PC-3 (cell line): ENCODE data around the gene ZSCAN5C. TPM values are rescaled to one million over a fixed set of nuclear protein-coding genes. Genes with fewer than 3 reads are reported as not detected.
"Not testable (repeated sequence)": the region's sequence is repeated elsewhere in the genome, so short reads cannot be mapped to it uniquely, and the experiment has no call there.

Experiments used
- ATAC-seq: fragments of 200-7000 bp; cut with Tn5 transposase; 2 replicates; pipeline ENCODE4 v1.9.1; 2020; ENCODE audit warnings: mild to moderate bottlenecking, moderate library complexity
- BruUV-seq: library from RNA; stranded (reverse); fragments of 400-500 nt; replicated peaks from 2 replicates; lab custom pipeline; 2021; lab: Mats Ljungman, UMichigan
- CTCF ChIA-PET: fragments of 300-600 bp; sonication (Branson Sonifier 250); formaldehyde crosslinking; loops from one replicate; lab custom pipeline; 2022; ENCODE audit warnings: antibody characterized with exemption; lab: Charles Lee
- POLR2A ChIA-PET: fragments of 300-600 bp; sonication (Branson Sonifier 250); formaldehyde crosslinking; loops from one replicate; lab custom pipeline; 2022; ENCODE audit warnings: antibody characterized with exemption; ENCODE audit not compliant: unreplicated experiment; lab: Charles Lee
- DNase-seq: peaks from one replicate; pipeline ENCODE4 v3.0.0-alpha.2; 2015
- H2AFZ ChIP-seq: fragments of 300-600 bp; sonication (generic); 2 replicates; pipeline ENCODE4 v1.6.0; 2016; ENCODE audit warnings: antibody characterized with exemption, low read length
- H3F3A ChIP-seq: fragments of 300-600 bp; sonication (generic); one replicate; pipeline ENCODE4 v1.6.0; 2017; ENCODE audit warnings: antibody characterized with exemption, low read length, control low read depth, mild to moderate bottlenecking; ENCODE audit not compliant: unreplicated experiment
- H3K27ac ChIP-seq: fragments of 300-600 bp; sonication (generic); 2 replicates; pipeline ENCODE4 v1.5.1; 2016; ENCODE audit warnings: mild to moderate bottlenecking, low read length
- H3K27me3 ChIP-seq: fragments of 300-600 bp; sonication (generic); 2 replicates; pipeline ENCODE4 v1.6.1; 2016; ENCODE audit warnings: low read length, mixed read lengths
- H3K36me3 ChIP-seq: fragments of 300-600 bp; sonication (generic); 2 replicates; pipeline ENCODE4 v1.6.1; 2016; ENCODE audit warnings: low read depth, mixed run types, low read length, mixed read lengths
- H3K4me1 ChIP-seq: fragments of 300-600 bp; sonication (generic); 2 replicates; pipeline ENCODE4 v1.5.1; 2016; ENCODE audit warnings: low read length; ENCODE audit not compliant: insufficient read depth
- H3K4me2 ChIP-seq: fragments of 300-600 bp; sonication (generic); 2 replicates; pipeline ENCODE4 v1.6.0; 2016; ENCODE audit warnings: low read length
- H3K4me3 ChIP-seq: fragments of 300-600 bp; sonication (generic); 2 replicates; pipeline ENCODE4 v1.5.1; 2016; ENCODE audit warnings: mild to moderate bottlenecking, low read length, mixed read lengths
- H3K79me2 ChIP-seq: fragments of 300-600 bp; sonication (generic); 2 replicates; pipeline ENCODE4 v1.6.1; 2017; ENCODE audit warnings: low read length, mixed read lengths
- H3K9ac ChIP-seq: fragments of 300-600 bp; sonication (generic); 2 replicates; pipeline ENCODE4 v1.6.0; 2016; ENCODE audit warnings: mild to moderate bottlenecking, low read length
- H3K9me2 ChIP-seq: fragments of 300-600 bp; sonication (generic); replicated peaks from 2 replicates; pipeline ENCODE4 v1.6.1; 2016; ENCODE audit warnings: mixed run types, low read length, mixed read lengths
- H3K9me3 ChIP-seq: fragments of 300-600 bp; sonication (generic); 2 replicates; pipeline ENCODE4 v1.6.1; 2016; ENCODE audit warnings: low read length, mixed read lengths
- H4K20me1 ChIP-seq: fragments of 300-600 bp; sonication (generic); 2 replicates; pipeline ENCODE4 v1.6.1; 2016; ENCODE audit warnings: low read length, mixed read lengths
- EZH2 ChIP-seq: fragments of 300-600 bp; sonication (generic); IDR thresholded peaks from one replicate; pipeline ENCODE4 v1.6.1; 2017; ENCODE audit warnings: antibody characterized with exemption, mild to moderate bottlenecking, low read length; ENCODE audit not compliant: unreplicated experiment
- EZH2phosphoT487 ChIP-seq: fragments of 300-600 bp; sonication (generic); IDR thresholded peaks from 2 replicates; pipeline ENCODE4 v1.6.1; 2018; ENCODE audit warnings: mild to moderate bottlenecking, antibody characterized with exemption, low read length, borderline replicate concordance
- intact Hi-C: fragments of 100-400 bp; cut with micrococcal nuclease; formaldehyde crosslinking; loops from 2 replicates; pipeline ENCODE4 v1.9.0; 2023
- total RNA-seq: library from RNA; depleted of rRNA; stranded (reverse); fragments of >200 nt; gene quantifications from 2 replicates; pipeline ENCODE4 v1.2.3, GENCODE V29; 2014
- TF ChIP-seq, protein P1 (sequence below): fragments of 300-600 bp; sonication (generic); conservative IDR thresholded peaks from 2 replicates; pipeline ENCODE4 v1.5.1; 2017; ENCODE audit warnings: antibody characterized with exemption, low read depth, mild to moderate bottlenecking, low read length

The ZSCAN5C gene
- total RNA-seq, 1 experiment from 2014 or later, result not detected

GRCh38 chr19:56223481-56223880, 21.4 kb downstream of the ZSCAN5C start:
- ATAC-seq (no peak), DNase-seq (no peak)
- no peaks in the 10 kb centered on the region for H3K27me3 ChIP-seq
- no peaks in the 10 kb centered on the region for H4K20me1 ChIP-seq
- TF ChIP-seq, protein P1, sequence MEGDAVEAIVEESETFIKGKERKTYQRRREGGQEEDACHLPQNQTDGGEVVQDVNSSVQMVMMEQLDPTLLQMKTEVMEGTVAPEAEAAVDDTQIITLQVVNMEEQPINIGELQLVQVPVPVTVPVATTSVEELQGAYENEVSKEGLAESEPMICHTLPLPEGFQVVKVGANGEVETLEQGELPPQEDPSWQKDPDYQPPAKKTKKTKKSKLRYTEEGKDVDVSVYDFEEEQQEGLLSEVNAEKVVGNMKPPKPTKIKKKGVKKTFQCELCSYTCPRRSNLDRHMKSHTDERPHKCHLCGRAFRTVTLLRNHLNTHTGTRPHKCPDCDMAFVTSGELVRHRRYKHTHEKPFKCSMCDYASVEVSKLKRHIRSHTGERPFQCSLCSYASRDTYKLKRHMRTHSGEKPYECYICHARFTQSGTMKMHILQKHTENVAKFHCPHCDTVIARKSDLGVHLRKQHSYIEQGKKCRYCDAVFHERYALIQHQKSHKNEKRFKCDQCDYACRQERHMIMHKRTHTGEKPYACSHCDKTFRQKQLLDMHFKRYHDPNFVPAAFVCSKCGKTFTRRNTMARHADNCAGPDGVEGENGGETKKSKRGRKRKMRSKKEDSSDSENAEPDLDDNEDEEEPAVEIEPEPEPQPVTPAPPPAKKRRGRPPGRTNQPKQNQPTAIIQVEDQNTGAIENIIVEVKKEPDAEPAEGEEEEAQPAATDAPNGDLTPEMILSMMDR, result no peak
- no peak overlapping the region for H2AFZ ChIP-seq
- no peaks in the 10 kb centered on the region for H3K4me1 ChIP-seq
- POLR2A ChIA-PET, result no interaction called here
- H3K9me3 ChIP-seq, result no peaks in the 10 kb centered on the region
- H3F3A ChIP-seq, result no peaks in the 10 kb centered on the region
- CTCF ChIA-PET, result no interaction called here
- H3K36me3 ChIP-seq, result no peaks in the 10 kb centered on the region; the same call in 1 of the 2 replicates
- no peak overlapping the region for H3K4me2 ChIP-seq
- no peaks in the 10 kb centered on the region for H3K9me2 ChIP-seq
- H3K27ac ChIP-seq, result no peak overlapping the region
- no peak overlapping the region for H3K4me3 ChIP-seq
- no peak overlapping the region for H3K9ac ChIP-seq
- no TSS peak for BruUV-seq
- intact Hi-C loops, result no loop called here
- no peaks in the 10 kb centered on the region for H3K79me2 ChIP-seq

DNA sequence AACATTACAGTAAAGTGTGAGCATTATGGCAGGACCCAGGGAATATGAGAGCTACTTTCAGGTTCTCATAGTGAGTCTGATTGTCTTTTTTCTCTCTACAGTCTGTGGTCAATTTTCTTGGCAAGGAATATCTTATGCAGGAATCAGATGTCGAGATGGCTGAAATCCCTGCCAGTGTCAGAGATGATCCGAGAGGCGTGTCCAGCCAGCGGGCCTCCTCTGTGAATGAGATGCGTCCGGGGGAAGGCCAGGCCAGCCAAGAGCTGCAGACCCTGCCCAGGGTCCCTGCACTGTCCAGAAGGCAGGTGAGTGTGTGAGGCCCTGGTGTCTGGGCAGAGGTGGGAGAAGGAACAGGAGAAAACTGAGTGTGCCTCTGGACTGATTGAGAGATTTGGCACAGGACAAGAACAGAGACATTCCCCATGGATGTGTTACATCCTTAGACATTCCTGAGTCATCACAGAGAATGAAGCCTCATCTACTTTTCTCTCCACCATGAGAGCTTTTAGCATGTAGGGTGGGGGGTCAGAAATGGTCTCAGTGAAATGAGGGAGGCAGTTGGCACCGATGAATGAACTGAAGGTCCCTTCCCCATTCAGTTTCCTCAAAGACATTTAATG, 43.2 kb downstream of the ZSCAN5C start:
- ChIA-PET POLR2A (no interaction called here), CTCF (no interaction called here)
- H3K9me2 ChIP-seq, result no peaks in the 10 kb centered on the region
- no peaks in the 10 kb centered on the region for H4K20me1 ChIP-seq
- no peak overlapping the region for H3K9ac ChIP-seq
- H3K36me3 ChIP-seq, result no peaks in the 10 kb centered on the region
- H3K9me3 ChIP-seq, result no peaks in the 10 kb centered on the region
- BruUV-seq, result no TSS peak
- no peaks in the 10 kb centered on the region for H3K27me3 ChIP-seq
- H3K4me1 ChIP-seq, result no peaks in the 10 kb centered on the region
- H3K4me2 ChIP-seq, result no peak overlapping the region
- no peak overlapping the region for H3K27ac ChIP-seq
- no peak for ATAC-seq
- no peaks in the 10 kb centered on the region for H3F3A ChIP-seq
- peak; percentile 37 for DNase-seq
- H3K4me3 ChIP-seq, result no peak overlapping the region
- H3K79me2 ChIP-seq, result no peaks in the 10 kb centered on the region
- intact Hi-C loops, result no loop called here
- no peak overlapping the region for H2AFZ ChIP-seq
- TF ChIP-seq EZH2phosphoT487 (no peak), EZH2 (no peak)
- TF ChIP-seq, protein P1, result no peak

GRCh38 chr19:56245764-56246163, 43.7 kb downstream of the ZSCAN5C start:
- CTCF ChIA-PET, result not testable (repeated sequence)

GRCh38 chr19:56248736-56249338, 46.8 kb downstream of the ZSCAN5C start:
- POLR2A ChIA-PET, H3K9ac ChIP-seq, DNase-seq, H2AFZ ChIP-seq, CTCF ChIA-PET, H3K79me2 ChIP-seq, H4K20me1 ChIP-seq, H3K9me3 ChIP-seq, H3F3A ChIP-seq, H3K4me1 ChIP-seq, H3K36me3 ChIP-seq, H3K4me3 ChIP-seq, H3K4me2 ChIP-seq, H3K9me2 ChIP-seq, BruUV-seq, H3K27ac ChIP-seq, intact Hi-C loops, ATAC-seq, H3K27me3 ChIP-seq: not testable (repeated sequence)

More at GRCh38 chr19:56245764-56246163, 43.7 kb downstream of the ZSCAN5C start:
- H3K9me3 ChIP-seq, H3K4me3 ChIP-seq, H3K27me3 ChIP-seq, intact Hi-C loops, H3K9me2 ChIP-seq, H3K27ac ChIP-seq, H3K4me2 ChIP-seq, POLR2A ChIA-PET, H4K20me1 ChIP-seq, DNase-seq, H3K79me2 ChIP-seq, ATAC-seq, H2AFZ ChIP-seq, H3F3A ChIP-seq, BruUV-seq, H3K36me3 ChIP-seq, H3K4me1 ChIP-seq, H3K9ac ChIP-seq: not testable (repeated sequence)
